ENCODE measurements around the gene DHRS2. TPM values are rescaled to one million over a fixed set of nuclear protein-coding genes. Genes with fewer than 3 reads are reported as not detected.

Gene DHRS2
- total and polyA plus RNA-seq, 2 of the 13 experiments (the other 11 are each of a cell fraction or from before 2014, with no cell fraction given), result 1,621 to 3,021 TPM

DNA sequence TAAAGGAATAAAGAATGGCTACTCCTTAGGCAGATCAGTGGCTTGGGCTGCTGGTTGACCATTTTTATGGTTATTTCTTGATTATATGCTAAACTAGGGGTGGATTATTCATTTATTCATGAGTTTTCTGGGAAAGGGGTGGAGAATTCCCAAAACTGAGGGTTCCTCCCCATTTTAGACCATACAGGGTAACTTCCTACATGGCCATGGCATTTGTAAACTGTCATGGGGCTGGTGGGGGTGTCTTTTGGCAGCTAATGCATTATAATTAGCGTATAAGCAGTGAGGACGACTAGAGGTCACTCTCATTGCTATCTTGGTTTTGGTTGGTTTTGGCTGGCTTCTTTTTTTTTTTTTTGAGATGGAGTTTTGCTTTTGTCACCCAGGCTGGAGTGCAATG, 32.0 kb upstream of the DHRS2 start:
- H3K36me3 ChIP-seq (replicated peaks in 1 of 2; ENCODE audit: control insufficient read depth in 1 of 2, insufficient read depth in 2 of 2, low read length in 2 of 2), result no peaks in the 10 kb centered on the region
- peaks cover 5% of the 10 kb centered on the region; the same call in 1 of the 2 replicates for H3K9me3 ChIP-seq (ENCODE audit: low read length)
- no peaks in the 10 kb centered on the region for H4K20me1 ChIP-seq (ENCODE audit: insufficient read depth, low read length)
- ATAC-seq, result no peak
- H2AFZ ChIP-seq (ENCODE audit: low read length), result no peak overlapping the region
- no peaks in the 10 kb centered on the region for H3K79me2 ChIP-seq (ENCODE audit: insufficient read depth, low read length)
- ChIA-PET CTCF (ENCODE audit: low intra/inter-chr PET ratio, low total read pairs) (interaction anchor here (2.1 kb wide), 1 partner anchor 15 kb away, joined by 9 read pairs; no protein-coding TSS in a partner anchor), POLR2A (interaction anchor here (1.2 to 10.5 kb wide), 4 partner anchors 7 to 34 kb away, joined by 3 to 267 read pairs (median 177); partner anchors contain the start of gene DHRS2)
- H3K4me1 ChIP-seq (ENCODE audit: insufficient read depth, low read length), result peaks cover 87% of the 10 kb centered on the region
- H3K27me3 ChIP-seq (ENCODE audit: control insufficient read depth in 1 of 2, insufficient read depth in 2 of 2, low read length in 2 of 2), result no peaks in the 10 kb centered on the region
- in situ Hi-C loops (cut with HindIII; ENCODE audit: extremely low pct_ligation_motif_present, low pct_unique_long_range_greater_than_20kb) (no loop called here), intact Hi-C loops (cut with micrococcal nuclease; ENCODE audit: unreplicated experiment) (no loop called here)
- H3K4me3 ChIP-seq (replicated peaks in 1 of 3; ENCODE audit: insufficient read depth in 1 of 3, low read depth in 2 of 3, low read length in 3 of 3), result no peak overlapping the region
- 95% methylated on average over 2 of the region's 2 CpGs for WGBS (ENCODE audit: low lambda C conversion rate)
- no peak overlapping the region for H3K27ac ChIP-seq (ENCODE audit: extremely low read length, insufficient read depth, low read length)
- no peak overlapping the region for H3K4me2 ChIP-seq (ENCODE audit: low read depth, low read length)
- no peak for DNase-seq (ENCODE audit: low spot score)
- no TSS peak for BruUV-seq (replicated peaks)
- no peak overlapping the region for H3K9ac ChIP-seq (ENCODE audit: insufficient read depth, low read depth, low read length)
- TF ChIP-seq ZNF337 (CRISPR knock-in tag; IDR thresholded peaks at IDR 0.05; ENCODE audit: borderline replicate concordance, low read depth) (no peak), ZNF460 (CRISPR knock-in tag; IDR thresholded peaks at IDR 0.05; ENCODE audit: borderline replicate concordance) (0 out of 2 replicates have a peak, but pooled peaks have one; percentile 6)
- no peak for FAIRE-seq

DNA sequence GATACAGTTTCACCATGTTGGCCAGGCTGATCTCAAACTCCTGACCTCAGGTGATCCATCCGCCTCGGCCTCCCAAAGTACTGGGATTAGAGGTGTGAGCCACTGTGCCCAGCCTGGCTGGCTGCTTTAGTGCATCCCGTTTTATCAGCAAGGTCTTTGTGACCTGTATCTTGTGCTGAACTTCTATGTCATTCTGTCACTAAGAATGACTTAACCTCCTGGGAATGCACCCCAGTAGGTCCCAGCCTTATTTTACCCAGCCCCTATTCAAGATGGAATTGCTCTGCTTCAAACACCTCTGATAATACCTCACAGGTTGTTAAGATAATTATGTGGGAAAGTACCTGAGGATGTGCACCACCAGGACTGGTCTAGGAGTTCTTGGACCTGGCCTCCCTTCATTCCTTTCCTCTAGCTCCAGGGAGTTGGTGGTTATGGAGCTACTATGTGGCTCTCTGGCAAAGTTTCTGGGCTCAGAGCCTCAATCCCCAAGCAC, 31.4 kb upstream of the DHRS2 start:
- Histone ChIP-seq H2AFZ (ENCODE audit: low read length) (no peak overlapping the region), H3K9ac (ENCODE audit: insufficient read depth, low read depth, low read length) (no peak overlapping the region), H3K9me3 (ENCODE audit: low read length) (no peaks in the 10 kb centered on the region), H3K4me3 (replicated peaks in 1 of 3; ENCODE audit: insufficient read depth in 1 of 3, low read depth in 2 of 3, low read length in 3 of 3) (no peak overlapping the region), H3K4me1 (ENCODE audit: insufficient read depth, low read length) (peaks cover 88% of the 10 kb centered on the region), H3K4me2 (ENCODE audit: low read depth, low read length) (no peak overlapping the region), H3K27ac (ENCODE audit: extremely low read length, insufficient read depth, low read length) (no peak overlapping the region), H3K36me3 (replicated peaks in 1 of 2; ENCODE audit: control insufficient read depth in 1 of 2, insufficient read depth in 2 of 2, low read length in 2 of 2) (no peaks in the 10 kb centered on the region), H4K20me1 (ENCODE audit: insufficient read depth, low read length) (no peaks in the 10 kb centered on the region), H3K27me3 (ENCODE audit: control insufficient read depth in 1 of 2, insufficient read depth in 2 of 2, low read length in 2 of 2) (no peaks in the 10 kb centered on the region), H3K79me2 (ENCODE audit: insufficient read depth, low read length) (no peaks in the 10 kb centered on the region)
- CTCF ChIA-PET (ENCODE audit: low intra/inter-chr PET ratio, low total read pairs), result no interaction called here
- in situ Hi-C loops (cut with HindIII; ENCODE audit: extremely low pct_ligation_motif_present, low pct_unique_long_range_greater_than_20kb) (no loop called here), intact Hi-C loops (cut with micrococcal nuclease; ENCODE audit: unreplicated experiment) (no loop called here)
- 91% methylated on average over 3 of the region's 3 CpGs for WGBS (ENCODE audit: low lambda C conversion rate)
- POLR2A ChIA-PET, result interaction anchor here (0.8 to 14.7 kb wide), 4 partner anchors 6 to 489 kb away, joined by 3 to 1105 read pairs (median 136); partner anchors contain the start of genes DHRS2 and PCK2
- no peak for ATAC-seq
- no peak for DNase-seq (ENCODE audit: low spot score)
- no TSS peak for BruUV-seq (replicated peaks)
- FAIRE-seq, result no peak
- no peak for TF ChIP-seq SPEN (CRISPR knock-in tag; IDR thresholded peaks at IDR 0.05; ENCODE audit: low read depth)
- no peak for TF ChIP-seq KLF16 (CRISPR knock-in tag; IDR thresholded peaks at IDR 0.05)
- TF ChIP-seq, protein P1, sequence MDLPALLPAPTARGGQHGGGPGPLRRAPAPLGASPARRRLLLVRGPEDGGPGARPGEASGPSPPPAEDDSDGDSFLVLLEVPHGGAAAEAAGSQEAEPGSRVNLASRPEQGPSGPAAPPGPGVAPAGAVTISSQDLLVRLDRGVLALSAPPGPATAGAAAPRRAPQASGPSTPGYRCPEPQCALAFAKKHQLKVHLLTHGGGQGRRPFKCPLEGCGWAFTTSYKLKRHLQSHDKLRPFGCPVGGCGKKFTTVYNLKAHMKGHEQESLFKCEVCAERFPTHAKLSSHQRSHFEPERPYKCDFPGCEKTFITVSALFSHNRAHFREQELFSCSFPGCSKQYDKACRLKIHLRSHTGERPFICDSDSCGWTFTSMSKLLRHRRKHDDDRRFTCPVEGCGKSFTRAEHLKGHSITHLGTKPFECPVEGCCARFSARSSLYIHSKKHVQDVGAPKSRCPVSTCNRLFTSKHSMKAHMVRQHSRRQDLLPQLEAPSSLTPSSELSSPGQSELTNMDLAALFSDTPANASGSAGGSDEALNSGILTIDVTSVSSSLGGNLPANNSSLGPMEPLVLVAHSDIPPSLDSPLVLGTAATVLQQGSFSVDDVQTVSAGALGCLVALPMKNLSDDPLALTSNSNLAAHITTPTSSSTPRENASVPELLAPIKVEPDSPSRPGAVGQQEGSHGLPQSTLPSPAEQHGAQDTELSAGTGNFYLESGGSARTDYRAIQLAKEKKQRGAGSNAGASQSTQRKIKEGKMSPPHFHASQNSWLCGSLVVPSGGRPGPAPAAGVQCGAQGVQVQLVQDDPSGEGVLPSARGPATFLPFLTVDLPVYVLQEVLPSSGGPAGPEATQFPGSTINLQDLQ (CRISPR knock-in tag; IDR thresholded peaks at IDR 0.05), result no peak
- TF ChIP-seq STAT5B (CRISPR knock-in tag; IDR thresholded peaks at IDR 0.05), result no peak
- TF ChIP-seq HOXA7 (CRISPR knock-in tag; IDR thresholded peaks at IDR 0.05), result no peak
- TF ChIP-seq ZNF501 (CRISPR knock-in tag; IDR thresholded peaks at IDR 0.05), result no peak
- TF ChIP-seq ZSCAN22 (CRISPR knock-in tag; IDR thresholded peaks at IDR 0.05), result no peak
- TF ChIP-seq MED13 (CRISPR knock-in tag; IDR thresholded peaks at IDR 0.05), result no peak
- TF ChIP-seq CHD4 (IDR thresholded peaks at IDR 0.05; ENCODE audit: borderline replicate concordance, low read length), result no peak
- no peak for TF ChIP-seq ZNF317 (CRISPR knock-in tag; IDR thresholded peaks at IDR 0.05)
- TF ChIP-seq ZNF235 (CRISPR knock-in tag; IDR thresholded peaks at IDR 0.05; ENCODE audit: borderline replicate concordance), result no peak
- no peak for TF ChIP-seq ZNF776 (CRISPR knock-in tag; IDR thresholded peaks at IDR 0.05)

Measured in HepG2 (cell line).